ENCODE data around the gene RBBP6.

Gene RBBP6

DNA sequence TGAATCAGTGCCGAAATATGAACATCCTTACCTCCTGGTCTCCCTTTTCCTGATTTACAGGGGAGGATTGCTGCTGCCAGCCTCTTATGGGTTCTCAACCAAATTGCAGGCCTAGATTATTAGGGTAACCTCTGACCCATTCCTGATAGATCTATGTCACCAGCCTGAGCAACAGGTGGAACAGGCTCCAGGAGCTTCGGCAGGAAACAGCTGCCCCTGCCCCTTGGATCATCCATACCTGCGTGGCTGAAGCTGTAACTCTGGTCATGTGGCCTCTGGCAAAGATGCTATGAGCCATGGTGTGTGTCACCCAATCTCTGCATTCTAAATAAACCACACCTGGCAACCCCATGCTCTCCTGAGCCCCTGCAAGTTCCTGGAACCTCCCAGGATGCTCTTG, 18.4 kb upstream of the RBBP6 start:
- H3K9me3 ChIP-seq: no peaks in the 10 kb centered on the region
- no peaks in the 10 kb centered on the region for H3K36me3 ChIP-seq
- DNase-seq: no peak
- no peaks in the 10 kb centered on the region for H3K27me3 ChIP-seq
- TF ChIP-seq, protein P1, sequence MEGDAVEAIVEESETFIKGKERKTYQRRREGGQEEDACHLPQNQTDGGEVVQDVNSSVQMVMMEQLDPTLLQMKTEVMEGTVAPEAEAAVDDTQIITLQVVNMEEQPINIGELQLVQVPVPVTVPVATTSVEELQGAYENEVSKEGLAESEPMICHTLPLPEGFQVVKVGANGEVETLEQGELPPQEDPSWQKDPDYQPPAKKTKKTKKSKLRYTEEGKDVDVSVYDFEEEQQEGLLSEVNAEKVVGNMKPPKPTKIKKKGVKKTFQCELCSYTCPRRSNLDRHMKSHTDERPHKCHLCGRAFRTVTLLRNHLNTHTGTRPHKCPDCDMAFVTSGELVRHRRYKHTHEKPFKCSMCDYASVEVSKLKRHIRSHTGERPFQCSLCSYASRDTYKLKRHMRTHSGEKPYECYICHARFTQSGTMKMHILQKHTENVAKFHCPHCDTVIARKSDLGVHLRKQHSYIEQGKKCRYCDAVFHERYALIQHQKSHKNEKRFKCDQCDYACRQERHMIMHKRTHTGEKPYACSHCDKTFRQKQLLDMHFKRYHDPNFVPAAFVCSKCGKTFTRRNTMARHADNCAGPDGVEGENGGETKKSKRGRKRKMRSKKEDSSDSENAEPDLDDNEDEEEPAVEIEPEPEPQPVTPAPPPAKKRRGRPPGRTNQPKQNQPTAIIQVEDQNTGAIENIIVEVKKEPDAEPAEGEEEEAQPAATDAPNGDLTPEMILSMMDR (IDR thresholded peaks at IDR 0.05; ENCODE audit: low read depth, low read length): no peak
- H3K4me1 ChIP-seq: peaks cover 4% of the 10 kb centered on the region
- no peak overlapping the region for H3K4me3 ChIP-seq (ENCODE audit: low read depth, low read length)

DNA sequence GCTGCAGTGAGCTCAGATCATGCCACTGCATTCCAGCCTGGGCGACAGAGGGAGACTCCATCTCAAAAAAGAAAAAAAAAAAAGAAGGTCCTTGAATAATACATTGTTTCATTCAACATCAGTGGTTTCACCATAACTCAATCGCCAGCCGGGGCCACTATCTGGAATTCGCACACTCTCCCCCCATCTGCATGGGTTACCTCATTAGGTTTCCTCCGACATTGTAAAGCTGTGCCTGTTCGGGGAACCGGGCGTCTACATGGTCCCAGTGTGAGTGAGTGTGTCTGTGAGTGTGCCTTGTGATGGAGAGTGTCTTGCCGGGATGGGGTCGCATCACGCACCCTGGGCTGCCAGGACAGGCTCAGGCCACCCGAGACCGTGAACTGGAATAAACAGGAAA, 16.6 kb upstream of the RBBP6 start:
- Histone ChIP-seq H3K9me3 (no peaks in the 10 kb centered on the region), H3K27me3 (no peaks in the 10 kb centered on the region), H3K4me3 (ENCODE audit: low read depth, low read length) (no peak overlapping the region), H3K4me1 (peaks cover 4% of the 10 kb centered on the region; the same call in 1 of the 2 replicates), H3K36me3 (no peaks in the 10 kb centered on the region)
- TF ChIP-seq, protein P1 (IDR thresholded peaks at IDR 0.05; ENCODE audit: low read depth, low read length): no peak
- no peak for DNase-seq

DNA sequence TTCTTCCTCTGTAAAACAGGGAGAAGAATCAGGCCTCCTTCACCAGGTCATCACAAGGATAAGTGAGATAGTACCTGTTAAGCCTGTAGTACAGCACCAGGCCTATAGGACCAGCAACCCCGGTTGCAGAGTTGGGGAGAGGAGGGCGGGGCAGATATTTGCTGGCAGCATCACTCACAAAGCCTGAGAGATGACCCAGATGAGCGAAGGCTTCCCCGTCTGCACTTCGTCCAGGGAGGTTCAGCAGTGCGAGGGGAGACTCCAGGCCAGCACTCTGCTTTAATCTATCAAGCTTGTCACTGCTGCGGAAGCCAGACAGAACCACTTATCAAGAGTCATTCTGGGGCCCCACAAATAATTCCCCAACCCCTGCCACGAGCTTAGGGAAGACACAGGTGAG, 15.8 kb upstream of the RBBP6 start:
- H3K4me1 ChIP-seq: peaks cover 4% of the 10 kb centered on the region; the same call in 1 of the 2 replicates
- H3K36me3 ChIP-seq: no peaks in the 10 kb centered on the region
- H3K4me3 ChIP-seq (ENCODE audit: low read depth, low read length): no peak overlapping the region
- H3K27me3 ChIP-seq: no peaks in the 10 kb centered on the region
- no peaks in the 10 kb centered on the region for H3K9me3 ChIP-seq
- TF ChIP-seq, protein P1 (IDR thresholded peaks at IDR 0.05; ENCODE audit: low read depth, low read length): no peak
- DNase-seq: peak; percentile 45

DNA sequence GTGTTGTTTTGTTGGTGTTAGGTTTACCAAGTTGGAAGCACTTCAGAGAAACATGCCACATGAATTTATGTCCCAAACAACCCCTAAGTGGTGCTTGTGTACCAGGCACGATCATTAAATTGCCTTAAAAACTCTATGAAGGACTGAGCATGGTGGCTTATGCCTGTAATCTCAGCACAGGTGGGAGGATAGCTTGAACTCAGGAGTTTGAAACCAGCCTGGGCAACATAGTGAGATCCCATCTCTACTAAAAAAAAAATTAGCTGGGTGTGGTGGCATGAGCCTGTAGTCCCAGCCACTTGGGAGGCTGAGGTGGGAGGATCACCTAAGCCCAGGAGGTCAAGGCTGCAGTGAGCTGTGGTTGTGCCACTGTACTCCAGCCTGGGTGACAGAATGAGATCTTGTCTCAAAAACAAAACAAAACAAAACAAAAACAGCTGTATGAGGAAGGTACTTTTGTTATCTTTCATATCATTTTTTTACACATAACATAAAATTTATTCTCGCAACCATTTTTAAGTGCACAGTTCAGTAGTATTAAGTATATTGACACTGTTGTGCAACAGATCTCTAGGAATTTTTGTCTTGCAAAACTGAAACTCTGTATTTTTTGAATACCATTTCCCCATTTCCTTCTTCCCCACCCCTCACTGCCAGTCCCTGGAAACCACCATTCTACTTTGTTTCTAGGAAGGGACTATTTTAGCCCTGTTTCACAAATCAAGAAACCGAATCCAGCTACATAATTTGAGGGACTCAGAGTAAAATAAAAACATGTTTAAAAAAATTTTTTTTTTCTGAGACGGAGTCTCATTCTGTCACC, 14.3 kb upstream of the RBBP6 start:
- no peaks in the 10 kb centered on the region for H3K9me3 ChIP-seq
- TF ChIP-seq, protein P1 (IDR thresholded peaks at IDR 0.05; ENCODE audit: low read depth, low read length): no peak
- no peak overlapping the region for H3K4me3 ChIP-seq (ENCODE audit: low read depth, low read length)
- no peaks in the 10 kb centered on the region for H3K36me3 ChIP-seq
- H3K4me1 ChIP-seq: peaks cover 4% of the 10 kb centered on the region; the same call in 1 of the 2 replicates
- H3K27me3 ChIP-seq: no peaks in the 10 kb centered on the region
- DNase-seq: no peak

DNA sequence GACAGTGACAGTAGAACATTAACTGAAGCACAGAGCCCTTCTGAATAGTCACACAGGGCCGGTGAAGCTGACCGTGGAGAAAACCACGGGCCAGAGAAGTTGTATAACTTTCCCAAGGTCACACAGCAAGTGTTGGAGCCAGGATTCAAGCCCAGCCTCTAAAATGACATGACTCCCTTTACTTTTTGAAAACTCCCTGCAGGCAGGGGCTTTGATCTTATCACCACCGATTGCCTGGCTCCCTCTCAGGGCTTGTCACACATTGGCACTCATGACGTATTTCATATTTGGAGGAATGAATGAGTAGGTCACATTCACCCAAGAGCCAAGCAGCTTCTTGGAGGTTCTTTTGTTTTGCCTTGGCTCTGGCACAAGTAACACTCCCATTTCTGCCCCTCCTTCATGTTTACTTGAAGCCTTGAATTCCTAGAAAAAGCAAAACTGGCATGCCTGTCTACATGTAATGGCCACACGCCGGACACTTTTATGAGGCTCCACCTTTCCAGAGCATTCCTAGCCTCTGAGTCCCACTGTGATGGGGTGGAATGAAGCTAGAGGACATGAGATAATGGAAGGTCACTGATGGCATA, 13.3 kb upstream of the RBBP6 start:
- H3K27me3 ChIP-seq: no peaks in the 10 kb centered on the region
- TF ChIP-seq, protein P1 (IDR thresholded peaks at IDR 0.05; ENCODE audit: low read depth, low read length): no peak
- no peak overlapping the region for H3K4me3 ChIP-seq (ENCODE audit: low read depth, low read length)
- no peaks in the 10 kb centered on the region for H3K9me3 ChIP-seq
- H3K4me1 ChIP-seq: peaks cover 4% of the 10 kb centered on the region; the same call in 1 of the 2 replicates
- no peaks in the 10 kb centered on the region for H3K36me3 ChIP-seq
- no peak for DNase-seq

All from BE2C (cell line).